Measurements from ENCODE around the gene HTR3B. TPM values are rescaled to one million over a fixed set of nuclear protein-coding genes. Genes with fewer than 3 reads are reported as not detected.

Gene HTR3B
- polyA plus RNA-seq, 3 donors, result 0.04 to 0.14 TPM; not detected in 1

DNA sequence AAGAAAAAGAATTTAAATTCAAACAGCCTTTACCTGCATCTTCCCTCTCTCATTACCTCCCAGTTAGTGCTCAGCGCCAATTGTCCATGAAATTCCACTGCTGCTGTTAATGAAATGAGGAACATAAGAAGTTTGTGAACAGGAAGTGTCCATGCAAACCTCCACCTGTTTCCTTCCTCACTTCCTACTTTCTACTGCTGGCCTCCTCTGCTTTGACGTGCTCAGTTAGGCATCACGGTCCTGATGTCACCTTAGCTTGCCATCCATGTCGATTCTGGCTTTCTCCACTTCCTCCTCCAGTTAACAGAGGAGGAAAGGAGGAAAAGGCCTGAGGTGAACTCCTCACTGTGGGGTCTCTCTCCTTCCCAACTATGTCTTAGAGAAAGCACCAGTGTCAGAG lies 43.4 kb downstream of the HTR3B start:
- H3K36me3 Mint-ChIP-seq, result no peaks in the 10 kb centered on the region
- no CpG with 5 or more reads among the region's 4 CpGs for WGBS (ENCODE audit: insufficient coverage)
- peaks cover 39% of the 10 kb centered on the region for H3K4me1 Mint-ChIP-seq
- no peak overlapping the region for H3K4me2 ChIP-seq (replicated peaks; ENCODE audit: extremely low read depth, low read length, poor library complexity, severe bottlenecking)
- H3K27ac Mint-ChIP-seq, result peak overlapping the region in 2 of 7 donors; percentile 35 to 77
- H3K4me3 Mint-ChIP-seq, result peak overlapping the region in 1 of 2 donors; percentile 59
- H3K27me3 ChIP-seq (ENCODE audit: control insufficient read depth in 2 of 2, insufficient read depth in 2 of 2, low read length in 2 of 2), result no peaks in the 10 kb centered on the region
- no peak overlapping the region for H3K4me3 ChIP-seq (replicated peaks in 1 of 3; ENCODE audit: low read depth in 2 of 3, low read length in 3 of 3)
- H3K4me1 ChIP-seq (ENCODE audit: control insufficient read depth in 1 of 2, insufficient read depth in 2 of 2, low read length in 2 of 2), result peaks cover 31 to 35% of the 10 kb centered on the region in 2 donors
- no peak overlapping the region for H3K9ac ChIP-seq (ENCODE audit: insufficient read depth, low read length, poor library complexity, severe bottlenecking)
- no peaks in the 10 kb centered on the region for H3K9me3 Mint-ChIP-seq
- intact Hi-C loops (cut with micrococcal nuclease), result no loop called here
- TF ChIP-seq, protein P1, sequence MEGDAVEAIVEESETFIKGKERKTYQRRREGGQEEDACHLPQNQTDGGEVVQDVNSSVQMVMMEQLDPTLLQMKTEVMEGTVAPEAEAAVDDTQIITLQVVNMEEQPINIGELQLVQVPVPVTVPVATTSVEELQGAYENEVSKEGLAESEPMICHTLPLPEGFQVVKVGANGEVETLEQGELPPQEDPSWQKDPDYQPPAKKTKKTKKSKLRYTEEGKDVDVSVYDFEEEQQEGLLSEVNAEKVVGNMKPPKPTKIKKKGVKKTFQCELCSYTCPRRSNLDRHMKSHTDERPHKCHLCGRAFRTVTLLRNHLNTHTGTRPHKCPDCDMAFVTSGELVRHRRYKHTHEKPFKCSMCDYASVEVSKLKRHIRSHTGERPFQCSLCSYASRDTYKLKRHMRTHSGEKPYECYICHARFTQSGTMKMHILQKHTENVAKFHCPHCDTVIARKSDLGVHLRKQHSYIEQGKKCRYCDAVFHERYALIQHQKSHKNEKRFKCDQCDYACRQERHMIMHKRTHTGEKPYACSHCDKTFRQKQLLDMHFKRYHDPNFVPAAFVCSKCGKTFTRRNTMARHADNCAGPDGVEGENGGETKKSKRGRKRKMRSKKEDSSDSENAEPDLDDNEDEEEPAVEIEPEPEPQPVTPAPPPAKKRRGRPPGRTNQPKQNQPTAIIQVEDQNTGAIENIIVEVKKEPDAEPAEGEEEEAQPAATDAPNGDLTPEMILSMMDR (IDR thresholded peaks at IDR 0.05), result no peak
- no peaks in the 10 kb centered on the region for H3K79me2 ChIP-seq (ENCODE audit: insufficient read depth, low read length)
- peak in 2 of 3 donors; percentile 30 to 42 for DNase-seq
- no peak overlapping the region for H3K27ac ChIP-seq (ENCODE audit: low read depth in 1 of 2, low read length in 2 of 2)
- H4K20me1 ChIP-seq (ENCODE audit: insufficient read depth, low read length), result no peaks in the 10 kb centered on the region
- H3K9me3 ChIP-seq (replicated peaks in 1 of 2; ENCODE audit: control insufficient read depth in 1 of 2, insufficient read depth in 1 of 2, low read length in 2 of 2), result no peaks in the 10 kb centered on the region
- no peaks in the 10 kb centered on the region for H3K27me3 Mint-ChIP-seq (ENCODE audit: low read depth in 3 of 3)
- H2AFZ ChIP-seq (ENCODE audit: insufficient read depth, low read depth, low read length, poor library complexity, severe bottlenecking), result no peak overlapping the region
- no peaks in the 10 kb centered on the region for H3K36me3 ChIP-seq (replicated peaks in 1 of 2; ENCODE audit: control insufficient read depth in 1 of 2, insufficient read depth in 2 of 2, low read length in 2 of 2)

DNA sequence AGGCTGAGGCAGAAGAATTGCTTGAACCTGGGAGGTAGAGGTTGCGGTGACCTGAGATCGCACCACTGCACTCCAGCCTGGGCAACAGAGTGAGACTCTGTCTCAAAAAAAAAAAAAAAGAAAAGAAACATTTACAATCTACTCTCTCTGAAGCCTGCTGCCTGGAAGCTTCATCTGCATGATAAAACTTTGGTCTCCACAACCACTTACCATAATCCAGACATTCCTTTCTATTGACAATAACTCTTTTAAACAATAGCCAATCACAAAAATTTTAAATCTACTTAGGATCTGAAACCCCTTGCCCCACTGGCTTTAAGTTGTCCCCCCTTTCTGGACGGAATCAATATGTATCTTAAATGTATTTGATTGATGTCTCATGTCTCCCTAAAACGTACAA lies 45.3 kb downstream of the HTR3B start:
- no peak overlapping the region for H3K27ac ChIP-seq (ENCODE audit: low read depth in 1 of 2, low read length in 2 of 2)
- Mint-ChIP-seq H3K36me3 (no peaks in the 10 kb centered on the region), H3K4me3 (no peak overlapping the region), H3K27me3 (ENCODE audit: low read depth in 3 of 3) (peaks cover 0 to 4% (median 0%) of the 10 kb centered on the region in 3 donors), H3K27ac (no peak overlapping the region), H3K4me1 (peaks cover 35% of the 10 kb centered on the region), H3K9me3 (no peaks in the 10 kb centered on the region)
- no peak overlapping the region for H3K4me2 ChIP-seq (replicated peaks; ENCODE audit: extremely low read depth, low read length, poor library complexity, severe bottlenecking)
- no peak overlapping the region for H3K4me3 ChIP-seq (replicated peaks in 1 of 3; ENCODE audit: low read depth in 2 of 3, low read length in 3 of 3)
- H2AFZ ChIP-seq (ENCODE audit: insufficient read depth, low read depth, low read length, poor library complexity, severe bottlenecking), result no peak overlapping the region
- no CpG with 5 or more reads among the region's 4 CpGs for WGBS (ENCODE audit: insufficient coverage)
- no peak overlapping the region for H3K9ac ChIP-seq (ENCODE audit: insufficient read depth, low read length, poor library complexity, severe bottlenecking)
- H3K4me1 ChIP-seq (ENCODE audit: control insufficient read depth in 1 of 2, insufficient read depth in 2 of 2, low read length in 2 of 2), result peaks cover 29 to 31% of the 10 kb centered on the region in 2 donors
- H4K20me1 ChIP-seq (ENCODE audit: insufficient read depth, low read length), result no peaks in the 10 kb centered on the region
- H3K9me3 ChIP-seq (replicated peaks in 1 of 2; ENCODE audit: control insufficient read depth in 1 of 2, insufficient read depth in 1 of 2, low read length in 2 of 2), result no peaks in the 10 kb centered on the region
- no peak for DNase-seq
- H3K27me3 ChIP-seq (ENCODE audit: control insufficient read depth in 2 of 2, insufficient read depth in 2 of 2, low read length in 2 of 2), result no peaks in the 10 kb centered on the region
- intact Hi-C loops (cut with micrococcal nuclease), result no loop called here
- TF ChIP-seq, protein P1 (IDR thresholded peaks at IDR 0.05), result no peak
- H3K36me3 ChIP-seq (replicated peaks in 1 of 2; ENCODE audit: control insufficient read depth in 1 of 2, insufficient read depth in 2 of 2, low read length in 2 of 2), result no peaks in the 10 kb centered on the region
- no peaks in the 10 kb centered on the region for H3K79me2 ChIP-seq (ENCODE audit: insufficient read depth, low read length)

Data from CD14-positive monocyte (primary cell).